BE2C (cell line): Measurements from ENCODE around the gene CRAT.

ENCODE experiments used
- DNase-seq: peaks from one replicate; pipeline ENCODE4 v3.0.0-alpha.2; 2020
- H3K27me3 ChIP-seq: fragments of 250-450 bp; sonication (Bioruptor Pico); 2 replicates; pipeline ENCODE4 v1.5.1; 2020; ENCODE audit warnings: mild to moderate bottlenecking
- H3K36me3 ChIP-seq: fragments of 250-450 bp; sonication (Bioruptor Pico); 2 replicates; pipeline ENCODE4 v1.5.1; 2020; ENCODE audit warnings: mild to moderate bottlenecking
- H3K4me1 ChIP-seq: fragments of 250-450 bp; sonication (Bioruptor Pico); 2 replicates; pipeline ENCODE4 v1.5.1; 2020
- H3K4me3 ChIP-seq: 2 replicates; pipeline ENCODE4 v1.5.1; 2011; ENCODE audit warnings: low read depth, low read length
- H3K9me3 ChIP-seq: fragments of 250-450 bp; sonication (Bioruptor Pico); 2 replicates; pipeline ENCODE4 v1.5.1; 2020
- CTCF ChIP-seq: IDR thresholded peaks from 2 replicates; pipeline ENCODE4 v1.5.1; 2012; ENCODE audit warnings: mild to moderate bottlenecking, low read depth, low read length

CRAT gene

GRCh38 chr9:129089246-129089645, 21.3 kb downstream of the CRAT start:
- peaks cover 46% of the 10 kb centered on the region for H3K36me3 ChIP-seq
- no peak overlapping the region for H3K4me3 ChIP-seq
- no peaks in the 10 kb centered on the region for H3K27me3 ChIP-seq
- DNase-seq = no peak
- no peak for TF ChIP-seq CTCF
- H3K9me3 ChIP-seq = no peaks in the 10 kb centered on the region
- no peaks in the 10 kb centered on the region for H3K4me1 ChIP-seq

- Histone ChIP-seq H3K27me3 (no peaks in the 10 kb centered on the region), H3K4me3 (no peak overlapping the region), H3K36me3 (peaks cover 43% of the 10 kb centered on the region), H3K9me3 (no peaks in the 10 kb centered on the region), H3K4me1 (no peaks in the 10 kb centered on the region; the same call in 1 of the 2 replicates)
- no peak for TF ChIP-seq CTCF
- DNase-seq = no peak
Observed at GRCh38 chr9:129084087-129084486, 26.5 kb downstream of the CRAT start.

- H3K4me1 ChIP-seq = no peaks in the 10 kb centered on the region; the same call in 1 of the 2 replicates
- H3K27me3 ChIP-seq = no peaks in the 10 kb centered on the region
- no peak for DNase-seq
- peaks cover 27% of the 10 kb centered on the region for H3K36me3 ChIP-seq
- TF ChIP-seq CTCF = no peak
- H3K9me3 ChIP-seq = no peaks in the 10 kb centered on the region
- H3K4me3 ChIP-seq = peak overlapping the region; percentile 85
Observed at GRCh38 chr9:129081388-129081904, 29.1 kb downstream of the CRAT start.

GRCh38 chr9:129080601-129081387, 29.8 kb downstream of the CRAT start, which contains the start of gene DOLPP1:
Gene DOLPP1, plus strand, starts transcription at chr9:129081111. Its CDS starts 21 bp downstream, at chr9:129081132.
- no peak for TF ChIP-seq CTCF
- DNase-seq = peak; percentile 100
- Histone ChIP-seq H3K36me3 (peaks cover 20% of the 10 kb centered on the region), H3K9me3 (no peaks in the 10 kb centered on the region), H3K27me3 (no peaks in the 10 kb centered on the region), H3K4me3 (peak within 1 kb of the TSS; percentile 85), H3K4me1 (no peaks in the 10 kb centered on the region; the same call in 1 of the 2 replicates)

- no peak for DNase-seq
- Histone ChIP-seq H3K27me3 (no peaks in the 10 kb centered on the region), H3K4me1 (no peaks in the 10 kb centered on the region; the same call in 1 of the 2 replicates)
Observed at GRCh38 chr9:129080298-129080600, 30.3 kb downstream of the CRAT start.

More at GRCh38 chr9:129080298-129080600, 30.3 kb downstream of the CRAT start:
- H3K9me3 ChIP-seq = no peaks in the 10 kb centered on the region
- H3K4me3 ChIP-seq = peak overlapping the region; percentile 60
- no peak for TF ChIP-seq CTCF
- H3K36me3 ChIP-seq = peaks cover 15% of the 10 kb centered on the region
